Calu3 (cell line): ENCODE results near the gene OR9A2. TPM values are rescaled to one million over a fixed set of nuclear protein-coding genes. Genes with fewer than 3 reads are reported as not detected.

Source experiments
- BruUV-seq: library from RNA; stranded (reverse); fragments of 400-500 nt; replicated peaks from 2 replicates; lab custom pipeline; 2021; lab: Mats Ljungman, UMichigan
- CTCF ChIA-PET: fragments of 300-600 bp; sonication (Branson Sonifier 250); formaldehyde crosslinking; loops from one replicate; lab custom pipeline; 2022; ENCODE audit warnings: antibody characterized with exemption; lab: Charles Lee
- DNase-seq: peaks from one replicate; pipeline ENCODE4 v3.0.0; 2022
- H3K27ac Mint-ChIP-seq: one replicate; pipeline ENCODE4 v1.8.0; 2022; ENCODE audit warnings: mixed read lengths; ENCODE audit not compliant: unreplicated experiment
- H3K27me3 Mint-ChIP-seq: one replicate; pipeline ENCODE4 v1.8.0; 2022; ENCODE audit warnings: mixed read lengths; ENCODE audit not compliant: unreplicated experiment
- H3K36me3 Mint-ChIP-seq: one replicate; pipeline ENCODE4 v1.8.0; 2022; ENCODE audit warnings: mild to moderate bottlenecking, moderate library complexity, mixed read lengths; ENCODE audit not compliant: insufficient read depth, unreplicated experiment
- H3K4me1 Mint-ChIP-seq: one replicate; pipeline ENCODE4 v1.8.0; 2022; ENCODE audit warnings: mild to moderate bottlenecking, low read depth, mixed read lengths; ENCODE audit not compliant: unreplicated experiment
- H3K4me3 Mint-ChIP-seq: one replicate; pipeline ENCODE4 v1.8.0; 2022; ENCODE audit warnings: mild to moderate bottlenecking, low read depth, moderate library complexity, mixed read lengths; ENCODE audit not compliant: unreplicated experiment
- H3K9me3 Mint-ChIP-seq: one replicate; pipeline ENCODE4 v1.8.0; 2022; ENCODE audit warnings: low read depth, mixed read lengths; ENCODE audit not compliant: unreplicated experiment
- intact Hi-C: fragments of 100-400 bp; cut with micrococcal nuclease; formaldehyde crosslinking; loops from one replicate; pipeline ENCODE4 v1.10.0; 2022; ENCODE audit not compliant: unreplicated experiment
- total RNA-seq: library from RNA; stranded (reverse); gene quantifications from 2 replicates; pipeline ENCODE4 v1.2.3, GENCODE V29; 2022
- TF ChIP-seq, protein P1 (sequence below): fragments of 200-600 bp; IDR thresholded peaks from one replicate; pipeline ENCODE4 v1.8.0; 2022; ENCODE audit warnings: antibody characterized with exemption; ENCODE audit not compliant: unreplicated experiment

Gene OR9A2
- total RNA-seq, 1 experiment from 2014 or later, result not detected

DNA sequence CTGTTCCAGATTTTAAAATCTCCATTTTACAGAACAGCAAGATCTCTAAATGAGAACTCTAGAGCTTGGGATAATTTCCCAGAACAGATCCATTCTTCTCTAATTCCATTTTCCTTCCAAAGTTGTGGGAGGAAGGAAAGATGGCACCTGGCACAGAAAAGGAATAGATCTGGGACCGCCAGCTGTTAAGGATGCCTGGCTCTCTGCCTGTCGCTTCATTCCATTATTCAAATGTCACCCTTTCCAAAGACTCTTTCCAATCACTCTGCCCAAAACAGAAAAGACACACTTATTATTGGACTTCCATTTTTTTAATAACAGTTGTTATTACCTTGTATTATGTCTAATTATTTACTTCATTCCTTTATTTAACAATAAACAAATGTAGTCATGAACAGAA lies 751 bp upstream of the OR9A2 start:
- no peaks in the 10 kb centered on the region for H3K9me3 Mint-ChIP-seq
- H3K27ac Mint-ChIP-seq, result no peak overlapping the region
- no peaks in the 10 kb centered on the region for H3K36me3 Mint-ChIP-seq
- intact Hi-C loops, result no loop called here
- no peaks in the 10 kb centered on the region for H3K4me1 Mint-ChIP-seq
- H3K27me3 Mint-ChIP-seq, result peaks cover 56% of the 10 kb centered on the region
- no peak overlapping the region for H3K4me3 Mint-ChIP-seq
- DNase-seq, result no peak
- CTCF ChIA-PET, result no interaction called here
- TF ChIP-seq, protein P1, sequence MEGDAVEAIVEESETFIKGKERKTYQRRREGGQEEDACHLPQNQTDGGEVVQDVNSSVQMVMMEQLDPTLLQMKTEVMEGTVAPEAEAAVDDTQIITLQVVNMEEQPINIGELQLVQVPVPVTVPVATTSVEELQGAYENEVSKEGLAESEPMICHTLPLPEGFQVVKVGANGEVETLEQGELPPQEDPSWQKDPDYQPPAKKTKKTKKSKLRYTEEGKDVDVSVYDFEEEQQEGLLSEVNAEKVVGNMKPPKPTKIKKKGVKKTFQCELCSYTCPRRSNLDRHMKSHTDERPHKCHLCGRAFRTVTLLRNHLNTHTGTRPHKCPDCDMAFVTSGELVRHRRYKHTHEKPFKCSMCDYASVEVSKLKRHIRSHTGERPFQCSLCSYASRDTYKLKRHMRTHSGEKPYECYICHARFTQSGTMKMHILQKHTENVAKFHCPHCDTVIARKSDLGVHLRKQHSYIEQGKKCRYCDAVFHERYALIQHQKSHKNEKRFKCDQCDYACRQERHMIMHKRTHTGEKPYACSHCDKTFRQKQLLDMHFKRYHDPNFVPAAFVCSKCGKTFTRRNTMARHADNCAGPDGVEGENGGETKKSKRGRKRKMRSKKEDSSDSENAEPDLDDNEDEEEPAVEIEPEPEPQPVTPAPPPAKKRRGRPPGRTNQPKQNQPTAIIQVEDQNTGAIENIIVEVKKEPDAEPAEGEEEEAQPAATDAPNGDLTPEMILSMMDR, result no peak
- BruUV-seq, result no TSS peak

DNA sequence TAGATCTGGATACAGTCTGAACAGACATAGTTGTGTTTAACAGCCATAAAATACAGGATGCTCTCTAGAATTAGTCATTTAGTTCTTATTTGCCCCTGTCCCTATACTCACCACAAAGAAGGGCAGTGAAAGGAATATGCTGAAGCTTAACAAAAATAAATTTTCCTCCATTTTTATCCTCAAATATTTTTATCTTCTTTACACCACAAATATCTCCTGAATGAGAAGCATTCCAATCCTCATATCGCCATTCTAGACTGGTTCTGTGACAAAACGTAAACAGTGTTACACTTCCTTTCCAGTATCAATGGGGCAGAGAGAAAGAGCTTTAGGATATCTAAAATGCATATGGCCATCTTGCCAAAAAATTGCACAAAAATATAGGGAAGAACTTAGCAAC lies 1.6 kb downstream of the OR9A2 start:
- H3K9me3 Mint-ChIP-seq, result no peaks in the 10 kb centered on the region
- no peak overlapping the region for H3K4me3 Mint-ChIP-seq
- no peaks in the 10 kb centered on the region for H3K36me3 Mint-ChIP-seq
- CTCF ChIA-PET, result no interaction called here
- no TSS peak for BruUV-seq
- no peak overlapping the region for H3K27ac Mint-ChIP-seq
- peaks cover 53% of the 10 kb centered on the region for H3K27me3 Mint-ChIP-seq
- DNase-seq, result no peak
- TF ChIP-seq, protein P1, result no peak
- H3K4me1 Mint-ChIP-seq, result no peaks in the 10 kb centered on the region
- intact Hi-C loops, result no loop called here

DNA sequence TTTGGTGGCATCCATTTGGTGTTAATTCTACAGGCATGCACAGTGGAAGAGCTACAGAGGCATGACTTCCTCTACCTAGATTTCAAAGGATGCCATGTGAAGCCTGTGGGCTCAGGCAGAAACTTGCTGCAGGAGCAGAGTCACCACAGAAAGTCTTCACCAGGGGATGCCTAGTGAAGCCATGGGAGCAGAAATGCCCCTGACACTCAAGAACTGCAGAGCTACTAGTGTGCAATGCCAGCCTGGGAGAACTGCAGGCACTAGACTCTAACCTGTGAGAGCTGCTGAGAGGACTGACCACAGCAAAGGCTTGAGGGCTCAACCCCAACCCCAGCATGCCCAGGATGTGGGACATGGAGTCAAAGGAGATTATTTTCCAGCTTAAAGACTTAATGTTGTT lies 3.9 kb downstream of the OR9A2 start:
- H3K36me3 Mint-ChIP-seq, result no peaks in the 10 kb centered on the region
- intact Hi-C loops, result no loop called here
- no peak overlapping the region for H3K4me3 Mint-ChIP-seq
- DNase-seq, result no peak
- H3K9me3 Mint-ChIP-seq, result no peaks in the 10 kb centered on the region
- TF ChIP-seq, protein P1, result no peak
- BruUV-seq, result no TSS peak
- no peak overlapping the region for H3K27ac Mint-ChIP-seq
- CTCF ChIA-PET, result no interaction called here
- no peaks in the 10 kb centered on the region for H3K4me1 Mint-ChIP-seq
- peaks cover 38% of the 10 kb centered on the region for H3K27me3 Mint-ChIP-seq

DNA sequence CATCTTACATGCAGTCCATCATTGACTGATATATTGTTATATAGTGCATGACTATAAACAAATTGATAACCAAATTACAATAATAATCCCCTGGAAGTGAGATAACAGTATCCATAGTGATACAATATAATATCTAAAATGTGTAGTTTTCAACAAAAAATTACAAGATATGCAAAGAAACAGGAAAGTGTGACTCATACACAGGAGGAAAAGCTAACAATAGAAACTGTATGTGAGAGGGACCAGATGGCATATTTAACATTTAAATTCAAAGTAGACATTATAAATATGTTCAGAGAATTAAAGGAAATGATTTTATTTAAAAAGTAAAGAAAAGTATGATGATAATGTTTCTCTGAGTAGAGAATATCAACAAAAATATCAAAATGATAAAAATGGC lies 8.0 kb downstream of the OR9A2 start:
- no peak for DNase-seq
- Mint-ChIP-seq H3K27me3 (peaks cover 25% of the 10 kb centered on the region), H3K36me3 (no peaks in the 10 kb centered on the region), H3K9me3 (no peaks in the 10 kb centered on the region), H3K4me1 (no peaks in the 10 kb centered on the region), H3K4me3 (no peak overlapping the region), H3K27ac (no peak overlapping the region)
- CTCF ChIA-PET, result interaction anchor here (0.6 to 1.5 kb wide), 2 partner anchors 161 to 196 kb away, joined by 4 to 6 read pairs; no protein-coding TSS in a partner anchor
- BruUV-seq, result no TSS peak
- TF ChIP-seq, protein P1, result no peak
- intact Hi-C loops, result loop anchor here (1.0 kb wide), 1 partner anchor 12 kb away; no protein-coding TSS in a partner anchor
